Sigmoid colon (tissue), 4 donors: Measurements from ENCODE around the gene LSM14A.

Experiments used
- POLR2A ChIP-seq, 2 donors: fragments of 450-650 bp; IDR thresholded peaks; one replicate each; pipeline ENCODE4 v1.6.1; 2016; ENCODE audit warnings: antibody characterized with exemption in 2 of 2, mild to moderate bottlenecking in 2 of 2, moderate library complexity in 2 of 2
- POLR2AphosphoS5 ChIP-seq, 4 donors: sonication (generic); formaldehyde crosslinking; IDR thresholded peaks; one replicate each; pipeline ENCODE4 v1.6.1; 2017; ENCODE audit warnings: antibody characterized with exemption in 4 of 4
- TF ChIP-seq, protein P1 (sequence below), 4 experiments: fragments of 450-650 bp in 3 of 4; fragments of 200-600 bp in 1 of 4; IDR thresholded peaks; one replicate each; pipeline ENCODE4 v1.5.1; 2016 to 2019; ENCODE audit warnings: antibody characterized with exemption in 4 of 4, mild to moderate bottlenecking in 3 of 4, moderate library complexity in 2 of 4

DNA sequence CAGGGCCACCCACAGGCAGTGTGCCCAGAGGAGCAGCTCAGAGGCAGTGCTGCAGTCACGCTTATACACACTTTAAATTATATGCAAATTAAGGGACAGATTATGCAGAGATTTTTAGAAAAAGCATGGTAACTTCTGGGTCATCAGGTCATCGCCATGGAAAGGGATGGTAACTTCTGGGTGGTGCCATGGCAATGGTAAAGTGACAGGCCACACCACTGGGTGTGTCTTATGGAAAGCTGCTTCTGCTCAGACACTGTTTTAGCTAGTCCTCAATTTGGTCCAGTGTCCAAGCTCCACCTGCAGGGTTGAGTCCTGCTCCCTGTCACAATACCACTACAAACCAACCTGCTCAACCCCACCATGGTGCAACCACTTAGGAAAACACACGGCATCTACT, 29.9 kb upstream of the LSM14A start:
- no peak for TF ChIP-seq POLR2A (IDR thresholded peaks at IDR 0.05)
- TF ChIP-seq, protein P1, sequence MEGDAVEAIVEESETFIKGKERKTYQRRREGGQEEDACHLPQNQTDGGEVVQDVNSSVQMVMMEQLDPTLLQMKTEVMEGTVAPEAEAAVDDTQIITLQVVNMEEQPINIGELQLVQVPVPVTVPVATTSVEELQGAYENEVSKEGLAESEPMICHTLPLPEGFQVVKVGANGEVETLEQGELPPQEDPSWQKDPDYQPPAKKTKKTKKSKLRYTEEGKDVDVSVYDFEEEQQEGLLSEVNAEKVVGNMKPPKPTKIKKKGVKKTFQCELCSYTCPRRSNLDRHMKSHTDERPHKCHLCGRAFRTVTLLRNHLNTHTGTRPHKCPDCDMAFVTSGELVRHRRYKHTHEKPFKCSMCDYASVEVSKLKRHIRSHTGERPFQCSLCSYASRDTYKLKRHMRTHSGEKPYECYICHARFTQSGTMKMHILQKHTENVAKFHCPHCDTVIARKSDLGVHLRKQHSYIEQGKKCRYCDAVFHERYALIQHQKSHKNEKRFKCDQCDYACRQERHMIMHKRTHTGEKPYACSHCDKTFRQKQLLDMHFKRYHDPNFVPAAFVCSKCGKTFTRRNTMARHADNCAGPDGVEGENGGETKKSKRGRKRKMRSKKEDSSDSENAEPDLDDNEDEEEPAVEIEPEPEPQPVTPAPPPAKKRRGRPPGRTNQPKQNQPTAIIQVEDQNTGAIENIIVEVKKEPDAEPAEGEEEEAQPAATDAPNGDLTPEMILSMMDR (IDR thresholded peaks at IDR 0.05), result no peak
- TF ChIP-seq POLR2AphosphoS5 (IDR thresholded peaks at IDR 0.05), result no peak
